ENCODE data around the gene PIGZ. TPM values are rescaled to one million over a fixed set of nuclear protein-coding genes. Genes with fewer than 3 reads are reported as not detected.

Gene PIGZ
- total RNA-seq, 1 donor from 2014 or later = not detected

- peak overlapping the region; percentile 82 for H3K4me3 Mint-ChIP-seq
- peak; percentile 7 for DNase-seq (ENCODE audit: low spot score)
- peak; percentile 62 for TF ChIP-seq EZH2 (IDR thresholded peaks at IDR 0.05)
- no peak for TF ChIP-seq CTCF (IDR thresholded peaks at IDR 0.05)
- peak; percentile 63 for TF ChIP-seq EZH2phosphoT487 (IDR thresholded peaks at IDR 0.05)
- Histone ChIP-seq H4K20me1 (ENCODE audit: low read depth) (no peaks in the 10 kb centered on the region), H3K4me3 (peak overlapping the region; percentile 84), H3K9ac (no peak overlapping the region), H3K27me3 (peaks cover 93% of the 10 kb centered on the region), H3K36me3 (no peaks in the 10 kb centered on the region), H3F3A (ENCODE audit: low read depth) (no peaks in the 10 kb centered on the region), H3K4me2 (peak overlapping the region; percentile 98), H3K9me3 (ENCODE audit: low read depth) (no peaks in the 10 kb centered on the region), H3K79me2 (ENCODE audit: low read depth) (no peaks in the 10 kb centered on the region), H2AFZ (replicated peaks) (no peak overlapping the region), H3K27ac (no peak overlapping the region), H3K4me1 (no peaks in the 10 kb centered on the region)
- H3K27ac Mint-ChIP-seq = no peak overlapping the region
- H3K4me1 Mint-ChIP-seq = peaks cover 18% of the 10 kb centered on the region
- H3K36me3 Mint-ChIP-seq = peaks cover 5% of the 10 kb centered on the region
- peaks cover 17% of the 10 kb centered on the region for H3K9me3 Mint-ChIP-seq
- H3K27me3 Mint-ChIP-seq (ENCODE audit: insufficient read depth, low read depth) = peaks cover 52% of the 10 kb centered on the region
Measured at GRCh38 chr3:196967412-196968232, 1.0 kb downstream of the PIGZ start.

- DNase-seq (ENCODE audit: low spot score) = peak; percentile 43
- Histone ChIP-seq H3K4me1 (no peaks in the 10 kb centered on the region), H3F3A (ENCODE audit: low read depth) (no peaks in the 10 kb centered on the region), H3K9ac (no peak overlapping the region), H3K4me3 (peak overlapping the region; percentile 19), H2AFZ (replicated peaks) (no peak overlapping the region), H3K27ac (no peak overlapping the region), H4K20me1 (ENCODE audit: low read depth) (no peaks in the 10 kb centered on the region), H3K79me2 (ENCODE audit: low read depth) (no peaks in the 10 kb centered on the region), H3K4me2 (peak overlapping the region; percentile 24), H3K27me3 (peaks cover 100% of the 10 kb centered on the region), H3K36me3 (no peaks in the 10 kb centered on the region), H3K9me3 (ENCODE audit: low read depth) (no peaks in the 10 kb centered on the region)
- Mint-ChIP-seq H3K9me3 (peaks cover 17% of the 10 kb centered on the region), H3K4me3 (peak overlapping the region; percentile 82), H3K4me1 (peaks cover 18% of the 10 kb centered on the region), H3K27me3 (ENCODE audit: insufficient read depth, low read depth) (peaks cover 52% of the 10 kb centered on the region), H3K27ac (no peak overlapping the region), H3K36me3 (peaks cover 5% of the 10 kb centered on the region)
- TF ChIP-seq EZH2phosphoT487 (IDR thresholded peaks at IDR 0.05) = peak; percentile 12
- TF ChIP-seq EZH2 (IDR thresholded peaks at IDR 0.05) = no peak
- TF ChIP-seq CTCF (IDR thresholded peaks at IDR 0.05) = no peak
Measured at GRCh38 chr3:196966526-196967401, 1.9 kb downstream of the PIGZ start.

GRCh38 chr3:196965804-196966173 is 2.8 kb downstream of the PIGZ start:
- peaks cover 100% of the 10 kb centered on the region for H3K27me3 ChIP-seq

More at GRCh38 chr3:196965804-196966173, 2.8 kb downstream of the PIGZ start:
- H3K27me3 Mint-ChIP-seq (ENCODE audit: insufficient read depth, low read depth) = peaks cover 50% of the 10 kb centered on the region
- H3K27ac Mint-ChIP-seq = no peak overlapping the region
- no peaks in the 10 kb centered on the region for H3K4me1 ChIP-seq
- peaks cover 18% of the 10 kb centered on the region for H3K4me1 Mint-ChIP-seq
- H3K9ac ChIP-seq = no peak overlapping the region
- no peaks in the 10 kb centered on the region for H3K79me2 ChIP-seq (ENCODE audit: low read depth)
- H2AFZ ChIP-seq (replicated peaks) = no peak overlapping the region
- H3F3A ChIP-seq (ENCODE audit: low read depth) = no peaks in the 10 kb centered on the region
- H3K9me3 Mint-ChIP-seq = peaks cover 10% of the 10 kb centered on the region
- no peaks in the 10 kb centered on the region for H4K20me1 ChIP-seq (ENCODE audit: low read depth)
- H3K4me2 ChIP-seq = no peak overlapping the region
- no peaks in the 10 kb centered on the region for H3K9me3 ChIP-seq (ENCODE audit: low read depth)
- H3K36me3 Mint-ChIP-seq = peaks cover 4% of the 10 kb centered on the region
- TF ChIP-seq CTCF (IDR thresholded peaks at IDR 0.05) (no peak), EZH2 (IDR thresholded peaks at IDR 0.05) (no peak), EZH2phosphoT487 (IDR thresholded peaks at IDR 0.05) (no peak)
- H3K4me3 Mint-ChIP-seq = no peak overlapping the region
- no peaks in the 10 kb centered on the region for H3K36me3 ChIP-seq
- no peak overlapping the region for H3K27ac ChIP-seq
- H3K4me3 ChIP-seq = no peak overlapping the region
- no peak for DNase-seq (ENCODE audit: low spot score)
